ENCODE data around the gene CD37. TPM values are rescaled to one million over a fixed set of nuclear protein-coding genes. Genes with fewer than 3 reads are reported as not detected.

The CD37 gene
- polyA plus RNA-seq, 3 donors: 32.7 to 37.7 (median 36.9) TPM

- no peak for DNase-seq (ENCODE audit: low read depth in 3 of 3, low spot score in 2 of 3)
These were observed 9.6 kb downstream of the CD37 start for GRCh38 chr19:49344505-49345423.

GRCh38 chr19:49347191-49347590 lies 12.0 kb downstream of the CD37 start:
- no peak for DNase-seq (ENCODE audit: low read depth in 3 of 3, low spot score in 2 of 3)

- no peak for DNase-seq (ENCODE audit: low read depth in 3 of 3, low spot score in 2 of 3)
These were observed 12.6 kb downstream of the CD37 start for GRCh38 chr19:49347835-49348234.

- no peak for DNase-seq (ENCODE audit: low read depth in 3 of 3, low spot score in 2 of 3)
These were observed 13.3 kb downstream of the CD37 start for GRCh38 chr19:49348305-49349189.

GRCh38 chr19:49349567-49349966 lies 14.4 kb downstream of the CD37 start:
- DNase-seq (ENCODE audit: low read depth in 3 of 3, low spot score in 2 of 3): no peak

GRCh38 chr19:49355909-49356353 lies 20.7 kb downstream of the CD37 start:
- DNase-seq (ENCODE audit: low read depth in 3 of 3, low spot score in 2 of 3): no peak

- no peak for DNase-seq (ENCODE audit: low read depth in 3 of 3, low spot score in 2 of 3)
These were observed 21.2 kb downstream of the CD37 start for GRCh38 chr19:49356382-49356781.

- no peak for DNase-seq (ENCODE audit: low read depth in 3 of 3, low spot score in 2 of 3)
These were observed 22.0 kb downstream of the CD37 start for GRCh38 chr19:49357186-49357585.

- DNase-seq (ENCODE audit: low read depth in 3 of 3, low spot score in 2 of 3): no peak
These were observed 24.9 kb downstream of the CD37 start for GRCh38 chr19:49359851-49360820.

GRCh38 chr19:49361438-49362047 lies 26.3 kb downstream of the CD37 start:
- DNase-seq (ENCODE audit: low read depth in 3 of 3, low spot score in 2 of 3): peak; percentile 80 to 90 (median 82)

GRCh38 chr19:49362048-49362928 lies 27.1 kb downstream of the CD37 start, which contains the start of gene TEAD2:
TSS of gene TEAD2 (minus strand) at chr19:49362416. CDS start at chr19:49360075, 2,341 bp downstream.
- peak; percentile 27 to 71 (median 65) for DNase-seq (ENCODE audit: low read depth in 3 of 3, low spot score in 2 of 3)

- peak in 1 of 3 donors; percentile 47 for DNase-seq (ENCODE audit: low read depth in 3 of 3, low spot score in 2 of 3)
These were observed 27.7 kb downstream of the CD37 start for GRCh38 chr19:49362929-49363267.

- peak; percentile 94 for DNase-seq (ENCODE audit: low read depth in 3 of 3, low spot score in 2 of 3)
These were observed 28.3 kb downstream of the CD37 start, which contains the start of gene DKKL1 for GRCh38 chr19:49363268-49364082. TSS of gene DKKL1 (plus strand) at chr19:49363877. CDS start at chr19:49363999, 122 bp downstream.

- no peak for DNase-seq (ENCODE audit: low read depth in 3 of 3, low spot score in 2 of 3)
These were observed 29.0 kb downstream of the CD37 start for GRCh38 chr19:49364083-49364737.

- no peak for DNase-seq (ENCODE audit: low read depth in 3 of 3, low spot score in 2 of 3)
These were observed 30.9 kb downstream of the CD37 start for GRCh38 chr19:49366110-49366509.

- DNase-seq (ENCODE audit: low read depth in 3 of 3, low spot score in 2 of 3): no peak
These were observed 33.6 kb downstream of the CD37 start for GRCh38 chr19:49368711-49369358.

- DNase-seq (ENCODE audit: low read depth in 3 of 3, low spot score in 2 of 3): no peak
These were observed 36.0 kb downstream of the CD37 start for GRCh38 chr19:49371184-49371583.
